K562 (cell line): ENCODE data around the gene SMURF1. TPM values are rescaled to one million over a fixed set of nuclear protein-coding genes. Genes with fewer than 3 reads are reported as not detected.

Experiments
- ARHGAP35 ChIP-seq: fragments of 450-650 bp; IDR thresholded peaks from 2 replicates; pipeline ENCODE4 v1.6.1; 2018; ENCODE audit not compliant: partially characterized antibody
- CXXC5 ChIP-seq: fragments of 250-450 bp; sonication (Bioruptor Pico); IDR thresholded peaks from 2 replicates; pipeline ENCODE4 v1.8.0; 2022; ENCODE audit warnings: inconsistent platforms, mild to moderate bottlenecking, moderate library complexity
- EHMT2 ChIP-seq: fragments of 450-650 bp; IDR thresholded peaks from 2 replicates; pipeline ENCODE4 v1.6.1; 2018; ENCODE audit warnings: antibody characterized with exemption
- EP400 ChIP-seq: fragments of 450-650 bp; IDR thresholded peaks from 2 replicates; pipeline ENCODE4 v1.6.1; 2017; ENCODE audit warnings: antibody characterized with exemption, mild to moderate bottlenecking, moderate library complexity
- FUS ChIP-seq: fragments of 200-400 bp; formaldehyde crosslinking; optimal IDR thresholded peaks from 2 replicates; pipeline ENCODE3; 2017; ENCODE audit warnings: low read depth, low read length
- GABPB1 ChIP-seq: sonication (generic); formaldehyde crosslinking; IDR thresholded peaks from 2 replicates; pipeline ENCODE4 v1.8.0; 2022; ENCODE audit warnings: mild to moderate bottlenecking, missing genetic modification reagents
- HDAC1 ChIP-seq, 2 experiments: fragments of 450-650 bp; IDR thresholded peaks; 2 replicates each; pipeline ENCODE4 v1.6.1; 2016 to 2017; ENCODE audit warnings: inconsistent platforms in 1 of 2, mild to moderate bottlenecking in 1 of 2, moderate library complexity in 1 of 2
- KLF13 ChIP-seq: fragments of 450-650 bp; IDR thresholded peaks from 2 replicates; pipeline ENCODE4 v1.6.1; 2016; ENCODE audit warnings: missing genetic modification characterization, low read depth, mild to moderate bottlenecking, missing compliant biosample characterization, moderate library complexity, borderline replicate concordance
- MTA2 ChIP-seq: fragments of 450-650 bp; IDR thresholded peaks from 2 replicates; pipeline ENCODE4 v1.6.1; 2016; ENCODE audit warnings: low read depth
- RBM39 ChIP-seq: fragments of 200-400 bp; formaldehyde crosslinking; optimal IDR thresholded peaks from 2 replicates; pipeline ENCODE3; 2018; ENCODE audit warnings: low read depth, low read length
- SMAD1 ChIP-seq: fragments of 150-350 bp; IDR thresholded peaks from 2 replicates; pipeline ENCODE4 v1.6.1; 2014; ENCODE audit warnings: low read length, low read depth; ENCODE audit not compliant: partially characterized antibody
- SMAD2 ChIP-seq: fragments of 150-350 bp; IDR thresholded peaks from 2 replicates; pipeline ENCODE4 v1.6.1; 2014; ENCODE audit warnings: low read depth, mild to moderate bottlenecking, low read length
- SRSF7 ChIP-seq: fragments of 200-400 bp; formaldehyde crosslinking; optimal IDR thresholded peaks from 2 replicates; pipeline ENCODE3; 2017; ENCODE audit warnings: mild to moderate bottlenecking, low read depth, low read length
- TRIM24 ChIP-seq, 2 experiments: fragments of 450-650 bp; IDR thresholded peaks; 2 replicates each; pipeline ENCODE4 v1.6.1; 2016
- ZKSCAN1 ChIP-seq: fragments of 150-350 bp; IDR thresholded peaks from 2 replicates; pipeline ENCODE4 v1.6.1; 2016; ENCODE audit warnings: low read depth, low read length
- ZNF785 ChIP-seq: fragments of 250-450 bp; sonication (Bioruptor Pico); IDR thresholded peaks from 2 replicates; pipeline ENCODE4 v1.4.0; 2020; ENCODE audit warnings: mild to moderate bottlenecking
- polyA plus RNA-seq, 8 experiments: library from polyadenylated mRNA; depleted of rRNA in 4 of 8; stranded (reverse) in 5 of 8; unstranded in 3 of 8; fragments of >200 nt; fragmentation: Nextera tagmentation in 2 of 8; fragmentation: Illumina TruSeq in 1 of 8; extraction: Ambion mirVana in 2 of 8; extraction: Trizol in 1 of 8; gene quantifications; 2 replicates each; pipeline versions ENCODE4 v1.2.1 to v1.2.3, GENCODE V29; 2011 to 2014; ENCODE audit warnings: inconsistent platforms in 1 of 8, missing spikeins in 1 of 8
- total RNA-seq, 7 experiments: library from RNA; depleted of rRNA in 6 of 7; stranded (reverse); fragments of >200 nt in 6 of 7; fragmentation: Illumina TruSeq in 2 of 7; extraction: Trizol in 2 of 7; gene quantifications; 2 replicates each; pipeline versions ENCODE4 v1.2.1 to v1.2.3, GENCODE V29; 2011 to 2021; ENCODE audit warnings: low replicate concordance in 1 of 7
- TF ChIP-seq, protein P1 (sequence below): fragments of 250-450 bp; sonication (Bioruptor Pico); IDR thresholded peaks from 2 replicates; pipeline ENCODE4 v1.8.0; 2021; ENCODE audit warnings: moderate library complexity, mild to moderate bottlenecking, inconsistent platforms
- TF ChIP-seq, protein P2 (sequence below): fragments of 250-450 bp; sonication (Bioruptor Pico); IDR thresholded peaks from 2 replicates; pipeline ENCODE4 v1.8.0; 2021; ENCODE audit warnings: borderline replicate concordance, mild to moderate bottlenecking, moderate library complexity; ENCODE audit not compliant: poor library complexity, severe bottlenecking
- TF ChIP-seq, protein P3 (sequence below): fragments of 450-650 bp; formaldehyde crosslinking; IDR thresholded peaks from 2 replicates; pipeline ENCODE4 v1.4.0; 2020; ENCODE audit warnings: mild to moderate bottlenecking, moderate library complexity
- TF ChIP-seq, protein P4 (sequence below): sonication (generic); formaldehyde crosslinking; IDR thresholded peaks from 2 replicates; pipeline ENCODE4 v1.8.0; 2023; ENCODE audit warnings: missing genetic modification reagents, mild to moderate bottlenecking, borderline replicate concordance

The SMURF1 gene
- total and polyA plus RNA-seq, 9 of the 15 experiments (the other 6 are each of a cell fraction or from before 2014, with no cell fraction given), result 1.0 to 20.1 (median 12.6) TPM

DNA sequence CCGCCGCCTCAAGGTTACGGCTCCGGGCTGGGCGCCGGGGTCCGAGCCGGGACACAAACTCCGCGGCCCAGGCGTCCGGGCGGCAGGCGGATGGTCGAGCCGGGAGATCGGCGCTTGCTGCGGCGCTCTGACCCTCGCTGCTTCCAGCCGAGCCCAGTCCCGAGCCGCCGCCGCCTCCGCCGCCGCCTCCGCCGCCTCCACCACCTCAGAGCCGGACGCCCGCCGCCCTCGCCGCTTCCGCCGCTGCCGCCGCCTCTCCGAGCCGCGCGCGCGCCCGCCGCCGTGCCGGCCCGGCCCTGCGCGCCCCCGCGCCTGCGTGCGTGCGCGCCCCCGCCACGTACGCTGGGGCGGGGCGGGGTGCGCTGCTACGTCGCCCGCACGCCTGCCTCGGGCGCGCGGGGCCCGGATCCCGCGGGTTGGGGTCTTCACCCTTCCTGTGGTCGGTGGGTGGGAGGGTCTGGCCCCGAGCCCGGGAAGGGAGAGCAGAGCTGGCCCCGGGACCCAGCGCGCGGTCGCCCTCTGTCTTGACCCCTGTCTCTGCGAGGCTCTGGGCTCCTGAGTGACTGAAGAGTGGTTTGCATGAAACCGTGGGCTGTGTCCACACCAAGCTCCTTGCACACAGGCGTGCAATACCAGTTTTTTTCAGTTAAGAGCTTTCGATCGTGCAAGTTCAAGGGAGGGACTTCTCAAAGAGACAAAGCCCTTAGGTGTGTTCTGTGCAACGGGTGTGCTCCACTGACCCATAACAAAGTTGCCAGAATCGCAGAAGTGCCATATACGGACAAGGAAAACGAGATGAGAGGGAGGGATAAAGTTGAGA is at the start of gene SMURF1 (continued):
- TF ChIP-seq GABPB1 (no peak), FUS (no peak), ZKSCAN1 (0 out of 2 replicates have a peak, but pooled peaks have one; percentile 32), ARHGAP35 (no peak), CXXC5 (peak; percentile 95), RBM39 (no peak), HDAC1 (IDR thresholded peaks at IDR 0.05) (peak in 1 of 2 experiments; percentile 73; a peak in 2 of 4 replicates), SMAD2 (no peak), EP400 (peak; percentile 58), SMAD1 (no peak), EHMT2 (no peak), TRIM24 (IDR thresholded peaks at IDR 0.05) (no peak), ZNF785 (CRISPR knock-in tag) (no peak), SRSF7 (no peak), MTA2 (no peak; the same call in 1 of the 2 replicates), KLF13 (tag) (no peak)
- TF ChIP-seq, protein P1, sequence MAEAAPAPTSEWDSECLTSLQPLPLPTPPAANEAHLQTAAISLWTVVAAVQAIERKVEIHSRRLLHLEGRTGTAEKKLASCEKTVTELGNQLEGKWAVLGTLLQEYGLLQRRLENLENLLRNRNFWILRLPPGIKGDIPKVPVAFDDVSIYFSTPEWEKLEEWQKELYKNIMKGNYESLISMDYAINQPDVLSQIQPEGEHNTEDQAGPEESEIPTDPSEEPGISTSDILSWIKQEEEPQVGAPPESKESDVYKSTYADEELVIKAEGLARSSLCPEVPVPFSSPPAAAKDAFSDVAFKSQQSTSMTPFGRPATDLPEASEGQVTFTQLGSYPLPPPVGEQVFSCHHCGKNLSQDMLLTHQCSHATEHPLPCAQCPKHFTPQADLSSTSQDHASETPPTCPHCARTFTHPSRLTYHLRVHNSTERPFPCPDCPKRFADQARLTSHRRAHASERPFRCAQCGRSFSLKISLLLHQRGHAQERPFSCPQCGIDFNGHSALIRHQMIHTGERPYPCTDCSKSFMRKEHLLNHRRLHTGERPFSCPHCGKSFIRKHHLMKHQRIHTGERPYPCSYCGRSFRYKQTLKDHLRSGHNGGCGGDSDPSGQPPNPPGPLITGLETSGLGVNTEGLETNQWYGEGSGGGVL (CRISPR knock-in tag), result no peak
- TF ChIP-seq, protein P2, sequence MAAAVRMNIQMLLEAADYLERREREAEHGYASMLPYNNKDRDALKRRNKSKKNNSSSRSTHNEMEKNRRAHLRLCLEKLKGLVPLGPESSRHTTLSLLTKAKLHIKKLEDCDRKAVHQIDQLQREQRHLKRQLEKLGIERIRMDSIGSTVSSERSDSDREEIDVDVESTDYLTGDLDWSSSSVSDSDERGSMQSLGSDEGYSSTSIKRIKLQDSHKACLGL (CRISPR knock-in tag), result no peak
- TF ChIP-seq, protein P3, sequence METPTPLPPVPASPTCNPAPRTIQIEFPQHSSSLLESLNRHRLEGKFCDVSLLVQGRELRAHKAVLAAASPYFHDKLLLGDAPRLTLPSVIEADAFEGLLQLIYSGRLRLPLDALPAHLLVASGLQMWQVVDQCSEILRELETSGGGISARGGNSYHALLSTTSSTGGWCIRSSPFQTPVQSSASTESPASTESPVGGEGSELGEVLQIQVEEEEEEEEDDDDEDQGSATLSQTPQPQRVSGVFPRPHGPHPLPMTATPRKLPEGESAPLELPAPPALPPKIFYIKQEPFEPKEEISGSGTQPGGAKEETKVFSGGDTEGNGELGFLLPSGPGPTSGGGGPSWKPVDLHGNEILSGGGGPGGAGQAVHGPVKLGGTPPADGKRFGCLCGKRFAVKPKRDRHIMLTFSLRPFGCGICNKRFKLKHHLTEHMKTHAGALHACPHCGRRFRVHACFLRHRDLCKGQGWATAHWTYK, result peak; percentile 81
- TF ChIP-seq, protein P4, sequence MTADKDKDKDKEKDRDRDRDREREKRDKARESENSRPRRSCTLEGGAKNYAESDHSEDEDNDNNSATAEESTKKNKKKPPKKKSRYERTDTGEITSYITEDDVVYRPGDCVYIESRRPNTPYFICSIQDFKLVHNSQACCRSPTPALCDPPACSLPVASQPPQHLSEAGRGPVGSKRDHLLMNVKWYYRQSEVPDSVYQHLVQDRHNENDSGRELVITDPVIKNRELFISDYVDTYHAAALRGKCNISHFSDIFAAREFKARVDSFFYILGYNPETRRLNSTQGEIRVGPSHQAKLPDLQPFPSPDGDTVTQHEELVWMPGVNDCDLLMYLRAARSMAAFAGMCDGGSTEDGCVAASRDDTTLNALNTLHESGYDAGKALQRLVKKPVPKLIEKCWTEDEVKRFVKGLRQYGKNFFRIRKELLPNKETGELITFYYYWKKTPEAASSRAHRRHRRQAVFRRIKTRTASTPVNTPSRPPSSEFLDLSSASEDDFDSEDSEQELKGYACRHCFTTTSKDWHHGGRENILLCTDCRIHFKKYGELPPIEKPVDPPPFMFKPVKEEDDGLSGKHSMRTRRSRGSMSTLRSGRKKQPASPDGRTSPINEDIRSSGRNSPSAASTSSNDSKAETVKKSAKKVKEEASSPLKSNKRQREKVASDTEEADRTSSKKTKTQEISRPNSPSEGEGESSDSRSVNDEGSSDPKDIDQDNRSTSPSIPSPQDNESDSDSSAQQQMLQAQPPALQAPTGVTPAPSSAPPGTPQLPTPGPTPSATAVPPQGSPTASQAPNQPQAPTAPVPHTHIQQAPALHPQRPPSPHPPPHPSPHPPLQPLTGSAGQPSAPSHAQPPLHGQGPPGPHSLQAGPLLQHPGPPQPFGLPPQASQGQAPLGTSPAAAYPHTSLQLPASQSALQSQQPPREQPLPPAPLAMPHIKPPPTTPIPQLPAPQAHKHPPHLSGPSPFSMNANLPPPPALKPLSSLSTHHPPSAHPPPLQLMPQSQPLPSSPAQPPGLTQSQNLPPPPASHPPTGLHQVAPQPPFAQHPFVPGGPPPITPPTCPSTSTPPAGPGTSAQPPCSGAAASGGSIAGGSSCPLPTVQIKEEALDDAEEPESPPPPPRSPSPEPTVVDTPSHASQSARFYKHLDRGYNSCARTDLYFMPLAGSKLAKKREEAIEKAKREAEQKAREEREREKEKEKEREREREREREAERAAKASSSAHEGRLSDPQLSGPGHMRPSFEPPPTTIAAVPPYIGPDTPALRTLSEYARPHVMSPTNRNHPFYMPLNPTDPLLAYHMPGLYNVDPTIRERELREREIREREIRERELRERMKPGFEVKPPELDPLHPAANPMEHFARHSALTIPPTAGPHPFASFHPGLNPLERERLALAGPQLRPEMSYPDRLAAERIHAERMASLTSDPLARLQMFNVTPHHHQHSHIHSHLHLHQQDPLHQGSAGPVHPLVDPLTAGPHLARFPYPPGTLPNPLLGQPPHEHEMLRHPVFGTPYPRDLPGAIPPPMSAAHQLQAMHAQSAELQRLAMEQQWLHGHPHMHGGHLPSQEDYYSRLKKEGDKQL (CRISPR knock-in tag), result no peak
